Mesenteric fat pad (tissue), 1 donor: ENCODE results near the gene COL28A1. TPM values are rescaled to one million over a fixed set of nuclear protein-coding genes. Genes with fewer than 3 reads are reported as not detected.
"Not testable (repeated sequence)": the region's sequence is repeated elsewhere in the genome, so short reads cannot be mapped to it uniquely, and the experiment has no call there.

Source experiments
- DNase-seq: peaks from one replicate; pipeline ENCODE4 v3.0.0-alpha.2; 2020; ENCODE audit warnings: low spot score
- total RNA-seq: library from RNA; stranded (reverse); fragmentation: NEBNext Ultra II Directional; extraction: Animal tissue kit (Norgen Biotek cat#: 25700); gene quantifications from one replicate; pipeline ENCODE4 v1.2.1, GENCODE V29; 2021
- donor health status: DM: yes; HTN: yes; CAD: no.

COL28A1 gene
- total RNA-seq, 1 donor from 2014 or later = 0.22 TPM

- DNase-seq = no peak
These were observed 117.8 kb downstream of the COL28A1 start for GRCh38 chr7:7417851-7418250.

- no peak for DNase-seq
These were observed 118.3 kb downstream of the COL28A1 start for GRCh38 chr7:7417414-7417813.

- DNase-seq = no peak
These were observed 119.4 kb downstream of the COL28A1 start for GRCh38 chr7:7416031-7416858.

- no peak for DNase-seq
These were observed 120.7 kb downstream of the COL28A1 start for GRCh38 chr7:7414791-7415603.

- no peak for DNase-seq
These were observed 127.5 kb downstream of the COL28A1 start for GRCh38 chr7:7408001-7408770.

- DNase-seq = no peak
These were observed 130.2 kb downstream of the COL28A1 start for GRCh38 chr7:7405461-7405860.

- DNase-seq = no peak
These were observed 136.0 kb downstream of the COL28A1 start for GRCh38 chr7:7399707-7400106.

- DNase-seq = no peak
These were observed 139.9 kb downstream of the COL28A1 start for GRCh38 chr7:7395785-7396184.

- DNase-seq = not testable (repeated sequence)
These were observed 147.5 kb downstream of the COL28A1 start for GRCh38 chr7:7388164-7388563.

GRCh38 chr7:7385421-7385820 lies 150.3 kb downstream of the COL28A1 start:
- no peak for DNase-seq

GRCh38 chr7:7384228-7384627 lies 151.4 kb downstream of the COL28A1 start:
- DNase-seq = no peak

GRCh38 chr7:7375538-7375937 lies 160.1 kb downstream of the COL28A1 start:
- DNase-seq = no peak

GRCh38 chr7:7370076-7370475 lies 165.6 kb downstream of the COL28A1 start:
- DNase-seq = no peak

GRCh38 chr7:7369134-7369533 lies 166.5 kb downstream of the COL28A1 start:
- no peak for DNase-seq

- DNase-seq = no peak
These were observed 181.0 kb downstream of the COL28A1 start for GRCh38 chr7:7354674-7355073.

- DNase-seq = no peak
These were observed 182.8 kb downstream of the COL28A1 start for GRCh38 chr7:7352845-7353244.

GRCh38 chr7:7351832-7352231 lies 183.8 kb downstream of the COL28A1 start:
- no peak for DNase-seq

GRCh38 chr7:7351156-7351555 lies 184.5 kb downstream of the COL28A1 start:
- DNase-seq = no peak

- no peak for DNase-seq
These were observed 186.5 kb downstream of the COL28A1 start for GRCh38 chr7:7349156-7349555.

- DNase-seq = no peak
These were observed 188.6 kb downstream of the COL28A1 start for GRCh38 chr7:7347045-7347444.

- DNase-seq = no peak
These were observed 191.1 kb downstream of the COL28A1 start for GRCh38 chr7:7344583-7344982.

GRCh38 chr7:7335909-7336308 lies 199.8 kb downstream of the COL28A1 start:
- DNase-seq = no peak
